Osteocyte (in vitro differentiated cells): ENCODE measurements around the gene PAPPA. TPM values are rescaled to one million over a fixed set of nuclear protein-coding genes. Genes with fewer than 3 reads are reported as not detected.

Experiments
- DNase-seq: peaks from one replicate; pipeline ENCODE4 v3.0.0; 2021; ENCODE audit warnings: mixed read lengths; ENCODE audit not compliant: unreplicated experiment; ENCODE audit errors: extremely low spot score
- H3K27ac Mint-ChIP-seq: one replicate; pipeline ENCODE4 v1.8.0; 2021; ENCODE audit warnings: mild to moderate bottlenecking, mixed read lengths; ENCODE audit not compliant: unreplicated experiment
- H3K27me3 Mint-ChIP-seq: one replicate; pipeline ENCODE4 v1.8.0; 2021; ENCODE audit warnings: mixed read lengths; ENCODE audit not compliant: unreplicated experiment
- H3K36me3 Mint-ChIP-seq: one replicate; pipeline ENCODE4 v1.8.0; 2021; ENCODE audit warnings: mixed read lengths; ENCODE audit not compliant: unreplicated experiment
- H3K4me1 Mint-ChIP-seq: one replicate; pipeline ENCODE4 v1.8.0; 2021; ENCODE audit warnings: mixed read lengths; ENCODE audit not compliant: unreplicated experiment
- H3K4me3 Mint-ChIP-seq: one replicate; pipeline ENCODE4 v1.8.0; 2021; ENCODE audit warnings: mild to moderate bottlenecking, moderate library complexity, mixed read lengths; ENCODE audit not compliant: unreplicated experiment
- H3K9me3 Mint-ChIP-seq: one replicate; pipeline ENCODE4 v1.8.0; 2021; ENCODE audit warnings: mixed read lengths; ENCODE audit not compliant: unreplicated experiment
- CTCF ChIP-seq: fragments of 200-600 bp; sonication (generic); IDR thresholded peaks from 2 replicates; pipeline ENCODE4 v1.5.0; 2021; ENCODE audit warnings: antibody characterized with exemption, mild to moderate bottlenecking, moderate library complexity
- total RNA-seq: library from RNA; stranded (reverse); gene quantifications from 2 replicates; pipeline ENCODE4 v1.2.1, GENCODE V29; 2021

Gene PAPPA
- total RNA-seq, 1 donor from 2014 or later, result 229 TPM

GRCh38 chr9:116325924-116326323 lies 172.3 kb downstream of the PAPPA start:
- H3K27me3 Mint-ChIP-seq, result no peaks in the 10 kb centered on the region

GRCh38 chr9:116327701-116328405 lies 174.3 kb downstream of the PAPPA start:
- Mint-ChIP-seq H3K9me3 (no peaks in the 10 kb centered on the region), H3K27ac (peak overlapping the region; percentile 74)

More at GRCh38 chr9:116325924-116326323, 172.3 kb downstream of the PAPPA start:
- no peak for DNase-seq
- no peak overlapping the region for H3K27ac Mint-ChIP-seq
- peaks cover 45% of the 10 kb centered on the region for H3K36me3 Mint-ChIP-seq
- H3K4me1 Mint-ChIP-seq, result peaks cover 57% of the 10 kb centered on the region
- H3K4me3 Mint-ChIP-seq, result no peak overlapping the region
- TF ChIP-seq CTCF, result no peak
- H3K9me3 Mint-ChIP-seq, result no peaks in the 10 kb centered on the region

GRCh38 chr9:116329470-116329869 lies 175.9 kb downstream of the PAPPA start:
- Mint-ChIP-seq H3K9me3 (no peaks in the 10 kb centered on the region), H3K4me3 (no peak overlapping the region), H3K4me1 (peaks cover 57% of the 10 kb centered on the region), H3K27me3 (no peaks in the 10 kb centered on the region), H3K27ac (no peak overlapping the region), H3K36me3 (peaks cover 50% of the 10 kb centered on the region)
- TF ChIP-seq CTCF, result no peak
- no peak for DNase-seq

More at GRCh38 chr9:116327701-116328405, 174.3 kb downstream of the PAPPA start:
- TF ChIP-seq CTCF, result no peak
- Mint-ChIP-seq H3K4me3 (no peak overlapping the region), H3K36me3 (peaks cover 53% of the 10 kb centered on the region), H3K27me3 (no peaks in the 10 kb centered on the region), H3K4me1 (peaks cover 61% of the 10 kb centered on the region)
- DNase-seq, result no peak

GRCh38 chr9:116331241-116331640 lies 177.7 kb downstream of the PAPPA start:
- Mint-ChIP-seq H3K27me3 (no peaks in the 10 kb centered on the region), H3K9me3 (no peaks in the 10 kb centered on the region), H3K36me3 (peaks cover 52% of the 10 kb centered on the region), H3K27ac (no peak overlapping the region), H3K4me1 (peaks cover 57% of the 10 kb centered on the region), H3K4me3 (no peak overlapping the region)
- TF ChIP-seq CTCF, result no peak
- DNase-seq, result no peak

- H3K4me3 Mint-ChIP-seq, result no peak overlapping the region
- H3K4me1 Mint-ChIP-seq, result peaks cover 58% of the 10 kb centered on the region
- H3K36me3 Mint-ChIP-seq, result peaks cover 55% of the 10 kb centered on the region
- no peak for TF ChIP-seq CTCF
- peak overlapping the region; percentile 35 for H3K27ac Mint-ChIP-seq
- no peaks in the 10 kb centered on the region for H3K27me3 Mint-ChIP-seq
- no peak for DNase-seq
- H3K9me3 Mint-ChIP-seq, result no peaks in the 10 kb centered on the region
These were observed 178.5 kb downstream of the PAPPA start for GRCh38 chr9:116332090-116332489.
